ENCODE data around the gene RGL1. TPM values are rescaled to one million over a fixed set of nuclear protein-coding genes. Genes with fewer than 3 reads are reported as not detected.

The RGL1 gene
- total RNA-seq, 1 donor from 2014 or later: 3.2 TPM

- DNase-seq (ENCODE audit: low read depth): no peak
- Histone ChIP-seq H3K36me3 (ENCODE audit: control insufficient read depth, insufficient read depth, low read length) (no peaks in the 10 kb centered on the region), H3K27me3 (ENCODE audit: control insufficient read depth, insufficient read depth, low read length) (no peaks in the 10 kb centered on the region), H3K4me3 (ENCODE audit: low read depth, low read length) (no peak overlapping the region)
- no peak for TF ChIP-seq CTCF (IDR thresholded peaks at IDR 0.05; ENCODE audit: insufficient read depth, low read length, poor library complexity, severe bottlenecking)
These were observed 58.9 kb downstream of the RGL1 start for GRCh38 chr1:183863852-183864251.

- Histone ChIP-seq H3K36me3 (ENCODE audit: control insufficient read depth, insufficient read depth, low read length) (no peaks in the 10 kb centered on the region), H3K4me3 (ENCODE audit: low read depth, low read length) (no peak overlapping the region), H3K27me3 (ENCODE audit: control insufficient read depth, insufficient read depth, low read length) (no peaks in the 10 kb centered on the region)
- no peak for DNase-seq (ENCODE audit: low read depth)
- no peak for TF ChIP-seq CTCF (IDR thresholded peaks at IDR 0.05; ENCODE audit: insufficient read depth, low read length, poor library complexity, severe bottlenecking)
These were observed 59.7 kb downstream of the RGL1 start for GRCh38 chr1:183864611-183865010.

GRCh38 chr1:183869230-183869629 is 64.3 kb downstream of the RGL1 start:
- no peaks in the 10 kb centered on the region for H3K27me3 ChIP-seq (ENCODE audit: control insufficient read depth, insufficient read depth, low read length)
- H3K36me3 ChIP-seq (ENCODE audit: control insufficient read depth, insufficient read depth, low read length): no peaks in the 10 kb centered on the region
- H3K4me3 ChIP-seq (ENCODE audit: low read depth, low read length): no peak overlapping the region
- no peak for DNase-seq (ENCODE audit: low read depth)
- no peak for TF ChIP-seq CTCF (IDR thresholded peaks at IDR 0.05; ENCODE audit: insufficient read depth, low read length, poor library complexity, severe bottlenecking)

- no peak for TF ChIP-seq CTCF (IDR thresholded peaks at IDR 0.05; ENCODE audit: insufficient read depth, low read length, poor library complexity, severe bottlenecking)
- Histone ChIP-seq H3K36me3 (ENCODE audit: control insufficient read depth, insufficient read depth, low read length) (no peaks in the 10 kb centered on the region), H3K4me3 (ENCODE audit: low read depth, low read length) (no peak overlapping the region), H3K27me3 (ENCODE audit: control insufficient read depth, insufficient read depth, low read length) (no peaks in the 10 kb centered on the region)
- DNase-seq (ENCODE audit: low read depth): no peak
These were observed 64.7 kb downstream of the RGL1 start for GRCh38 chr1:183869664-183870063.

GRCh38 chr1:183870351-183871077 is 65.6 kb downstream of the RGL1 start:
- no peaks in the 10 kb centered on the region for H3K27me3 ChIP-seq (ENCODE audit: control insufficient read depth, insufficient read depth, low read length)
- no peak for TF ChIP-seq CTCF (IDR thresholded peaks at IDR 0.05; ENCODE audit: insufficient read depth, low read length, poor library complexity, severe bottlenecking)
- no peaks in the 10 kb centered on the region for H3K36me3 ChIP-seq (ENCODE audit: control insufficient read depth, insufficient read depth, low read length)
- DNase-seq (ENCODE audit: low read depth): no peak
- no peak overlapping the region for H3K4me3 ChIP-seq (ENCODE audit: low read depth, low read length)

- no peaks in the 10 kb centered on the region for H3K27me3 ChIP-seq (ENCODE audit: control insufficient read depth, insufficient read depth, low read length)
- no peak for TF ChIP-seq CTCF (IDR thresholded peaks at IDR 0.05; ENCODE audit: insufficient read depth, low read length, poor library complexity, severe bottlenecking)
- DNase-seq (ENCODE audit: low read depth): peak; percentile 41
- no peaks in the 10 kb centered on the region for H3K36me3 ChIP-seq (ENCODE audit: control insufficient read depth, insufficient read depth, low read length)
- no peak overlapping the region for H3K4me3 ChIP-seq (ENCODE audit: low read depth, low read length)
These were observed 66.2 kb downstream of the RGL1 start for GRCh38 chr1:183871142-183871541.
